Subcutaneous adipose tissue (tissue), 4 donors: Measurements from ENCODE around the gene HLF. TPM values are rescaled to one million over a fixed set of nuclear protein-coding genes. Genes with fewer than 3 reads are reported as not detected.

Experiments used
- CTCF ChIP-seq: fragments of 450-650 bp; IDR thresholded peaks from one replicate; pipeline ENCODE4 v1.5.1; 2016; ENCODE audit warnings: low read depth, mild to moderate bottlenecking, control low read depth, antibody characterized with exemption, moderate library complexity
- total RNA-seq, 4 donors: library from RNA; depleted of rRNA; stranded (reverse); fragments of >200 nt; gene quantifications; one replicate each; pipeline ENCODE4 v1.1.0, GENCODE V29; 2016

The HLF gene
- total RNA-seq, 4 donors from 2014 or later, result 8.5 to 23.4 (median 11.5) TPM

GRCh38 chr17:55326030-55326429 lies 61.3 kb downstream of the HLF start:
- no peak for TF ChIP-seq CTCF

GRCh38 chr17:55327225-55328088 lies 62.7 kb downstream of the HLF start:
- no peak for TF ChIP-seq CTCF

- no peak for TF ChIP-seq CTCF
Measured at GRCh38 chr17:55330344-55330933, 65.7 kb downstream of the HLF start.

GRCh38 chr17:55332296-55333041 lies 67.7 kb downstream of the HLF start:
- TF ChIP-seq CTCF, result no peak

GRCh38 chr17:55334285-55334684 lies 69.5 kb downstream of the HLF start:
- TF ChIP-seq CTCF, result no peak

- no peak for TF ChIP-seq CTCF
Measured at GRCh38 chr17:55334881-55335540, 70.3 kb downstream of the HLF start.

GRCh38 chr17:55335625-55336024 lies 70.9 kb downstream of the HLF start:
- TF ChIP-seq CTCF, result no peak
